Stomach (tissue), 4 donors: Measurements from ENCODE around the gene WNT6.

ENCODE experiments used
- POLR2A ChIP-seq, 4 donors: fragments of 450-650 bp; IDR thresholded peaks; one replicate each; pipeline ENCODE4 v1.6.1; 2016; ENCODE audit warnings: antibody characterized with exemption in 4 of 4, control low read depth in 2 of 4, mild to moderate bottlenecking in 1 of 4, moderate library complexity in 1 of 4
- TF ChIP-seq, protein P1 (sequence below), 7 experiments: fragments of 450-650 bp in 4 of 7; fragments of 200-600 bp in 3 of 7; sonication (generic) in 3 of 7; IDR thresholded peaks; one replicate each; pipeline ENCODE4 v1.5.1; 2016 to 2019; ENCODE audit warnings: antibody characterized with exemption in 7 of 7, control low read depth in 2 of 7, mild to moderate bottlenecking in 1 of 7

DNA sequence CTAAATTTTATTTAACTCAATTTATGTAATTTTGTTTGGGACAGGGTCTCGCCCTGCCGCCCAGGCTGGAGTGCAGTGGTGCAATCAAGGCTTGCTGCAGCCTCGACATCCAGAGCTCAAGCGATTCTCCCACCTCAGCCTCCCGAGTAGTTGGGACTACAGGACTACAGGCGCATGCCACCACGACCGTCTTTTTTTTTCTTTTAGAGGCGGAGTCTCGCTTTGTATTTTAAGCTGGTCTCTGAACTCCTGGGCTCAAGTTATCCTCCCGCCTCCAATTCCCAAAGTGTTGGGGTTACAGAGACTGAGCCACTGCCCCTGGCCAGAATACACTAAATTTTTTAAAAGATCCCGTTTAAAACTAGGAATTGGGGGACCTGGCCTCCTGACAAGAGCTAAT, 39.5 kb downstream of the WNT6 start:
- TF ChIP-seq, protein P1, sequence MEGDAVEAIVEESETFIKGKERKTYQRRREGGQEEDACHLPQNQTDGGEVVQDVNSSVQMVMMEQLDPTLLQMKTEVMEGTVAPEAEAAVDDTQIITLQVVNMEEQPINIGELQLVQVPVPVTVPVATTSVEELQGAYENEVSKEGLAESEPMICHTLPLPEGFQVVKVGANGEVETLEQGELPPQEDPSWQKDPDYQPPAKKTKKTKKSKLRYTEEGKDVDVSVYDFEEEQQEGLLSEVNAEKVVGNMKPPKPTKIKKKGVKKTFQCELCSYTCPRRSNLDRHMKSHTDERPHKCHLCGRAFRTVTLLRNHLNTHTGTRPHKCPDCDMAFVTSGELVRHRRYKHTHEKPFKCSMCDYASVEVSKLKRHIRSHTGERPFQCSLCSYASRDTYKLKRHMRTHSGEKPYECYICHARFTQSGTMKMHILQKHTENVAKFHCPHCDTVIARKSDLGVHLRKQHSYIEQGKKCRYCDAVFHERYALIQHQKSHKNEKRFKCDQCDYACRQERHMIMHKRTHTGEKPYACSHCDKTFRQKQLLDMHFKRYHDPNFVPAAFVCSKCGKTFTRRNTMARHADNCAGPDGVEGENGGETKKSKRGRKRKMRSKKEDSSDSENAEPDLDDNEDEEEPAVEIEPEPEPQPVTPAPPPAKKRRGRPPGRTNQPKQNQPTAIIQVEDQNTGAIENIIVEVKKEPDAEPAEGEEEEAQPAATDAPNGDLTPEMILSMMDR (IDR thresholded peaks at IDR 0.05): no peak
- no peak for TF ChIP-seq POLR2A (IDR thresholded peaks at IDR 0.05)
